PC-9 (cell line): ENCODE results near the gene ACTN2. TPM values are rescaled to one million over a fixed set of nuclear protein-coding genes. Genes with fewer than 3 reads are reported as not detected.

Experiments used
- BruUV-seq: library from RNA; stranded (reverse); fragments of 400-500 nt; replicated peaks from 2 replicates; lab custom pipeline; 2021; lab: Mats Ljungman, UMichigan
- CTCF ChIA-PET: fragments of 300-600 bp; sonication (Branson Sonifier 250); formaldehyde crosslinking; loops from one replicate; lab custom pipeline; 2022; ENCODE audit warnings: antibody characterized with exemption; lab: Charles Lee
- POLR2A ChIA-PET: fragments of 300-600 bp; sonication (Branson Sonifier 250); formaldehyde crosslinking; loops from one replicate; lab custom pipeline; 2022; ENCODE audit warnings: antibody characterized with exemption; ENCODE audit not compliant: unreplicated experiment; lab: Charles Lee
- DNase-seq, 2 experiments: peaks; one replicate each; pipeline versions ENCODE4 v3.0.0 to v3.0.0-alpha.2; 2015 to 2022; ENCODE audit warnings: mixed read lengths in 1 of 2
- H2AFZ ChIP-seq: fragments of 200-600 bp; sonication (generic); 2 replicates; pipeline ENCODE4 v1.8.1; 2017; ENCODE audit warnings: antibody characterized with exemption
- H3F3A ChIP-seq: fragments of 200-600 bp; sonication (generic); 2 replicates; pipeline ENCODE4 v1.8.1; 2017; ENCODE audit warnings: antibody characterized with exemption, mild to moderate bottlenecking, low read depth; ENCODE audit not compliant: insufficient read depth
- H3K27ac ChIP-seq: fragments of 200-600 bp; sonication (generic); 2 replicates; pipeline ENCODE4 v1.6.1; 2016; ENCODE audit warnings: mixed run types
- H3K27me3 ChIP-seq: fragments of 200-600 bp; sonication (generic); 2 replicates; pipeline ENCODE4 v1.6.1; 2016; ENCODE audit warnings: low read depth, mixed run types; ENCODE audit not compliant: insufficient read depth
- H3K36me3 ChIP-seq: fragments of 200-600 bp; sonication (generic); 2 replicates; pipeline ENCODE4 v1.6.1; 2016; ENCODE audit warnings: low read depth, mixed run types
- H3K4me1 ChIP-seq: fragments of 200-600 bp; sonication (generic); replicated peaks from 2 replicates; pipeline ENCODE4 v1.6.1; 2016; ENCODE audit warnings: mixed run types; ENCODE audit not compliant: insufficient read depth
- H3K4me2 ChIP-seq: fragments of 200-600 bp; sonication (generic); 2 replicates; pipeline ENCODE4 v1.6.1; 2017; ENCODE audit warnings: mixed run types
- H3K4me3 ChIP-seq: fragments of 200-600 bp; sonication (generic); 2 replicates; pipeline ENCODE4 v1.6.1; 2016; ENCODE audit warnings: mixed run types
- H3K79me2 ChIP-seq: fragments of 200-600 bp; sonication (generic); 2 replicates; pipeline ENCODE4 v1.6.1; 2017; ENCODE audit warnings: low read depth, mixed run types
- H3K9me2 ChIP-seq: fragments of 200-600 bp; sonication (generic); 2 replicates; pipeline ENCODE4 v1.8.1; 2017; ENCODE audit warnings: mild to moderate bottlenecking; ENCODE audit not compliant: insufficient read depth
- H3K9me3 ChIP-seq: fragments of 200-600 bp; sonication (generic); 2 replicates; pipeline ENCODE4 v1.8.1; 2016; ENCODE audit warnings: low read depth; ENCODE audit not compliant: insufficient read depth
- H4K20me1 ChIP-seq: fragments of 200-600 bp; sonication (generic); 2 replicates; pipeline ENCODE4 v1.8.1; 2017; ENCODE audit not compliant: insufficient read depth
- EZH2 ChIP-seq: fragments of 200-600 bp; sonication (generic); IDR thresholded peaks from 2 replicates; pipeline ENCODE4 v1.8.0; 2017; ENCODE audit warnings: antibody characterized with exemption, low read depth
- intact Hi-C: fragments of 100-400 bp; cut with micrococcal nuclease; formaldehyde crosslinking; loops from one replicate; pipeline ENCODE4 v1.10.0; 2022; ENCODE audit not compliant: unreplicated experiment
- total RNA-seq: library from RNA; stranded (reverse); gene quantifications from 2 replicates; pipeline ENCODE4 v1.2.3, GENCODE V29; 2021
- TF ChIP-seq, protein P1 (sequence below): fragments of 200-600 bp; sonication (generic); conservative IDR thresholded peaks from 2 replicates; pipeline ENCODE4 v1.6.1; 2017; ENCODE audit warnings: mixed run types, antibody characterized with exemption, mild to moderate bottlenecking, moderate library complexity

ACTN2 gene
- total RNA-seq, 1 experiment from 2014 or later, result not detected

DNA sequence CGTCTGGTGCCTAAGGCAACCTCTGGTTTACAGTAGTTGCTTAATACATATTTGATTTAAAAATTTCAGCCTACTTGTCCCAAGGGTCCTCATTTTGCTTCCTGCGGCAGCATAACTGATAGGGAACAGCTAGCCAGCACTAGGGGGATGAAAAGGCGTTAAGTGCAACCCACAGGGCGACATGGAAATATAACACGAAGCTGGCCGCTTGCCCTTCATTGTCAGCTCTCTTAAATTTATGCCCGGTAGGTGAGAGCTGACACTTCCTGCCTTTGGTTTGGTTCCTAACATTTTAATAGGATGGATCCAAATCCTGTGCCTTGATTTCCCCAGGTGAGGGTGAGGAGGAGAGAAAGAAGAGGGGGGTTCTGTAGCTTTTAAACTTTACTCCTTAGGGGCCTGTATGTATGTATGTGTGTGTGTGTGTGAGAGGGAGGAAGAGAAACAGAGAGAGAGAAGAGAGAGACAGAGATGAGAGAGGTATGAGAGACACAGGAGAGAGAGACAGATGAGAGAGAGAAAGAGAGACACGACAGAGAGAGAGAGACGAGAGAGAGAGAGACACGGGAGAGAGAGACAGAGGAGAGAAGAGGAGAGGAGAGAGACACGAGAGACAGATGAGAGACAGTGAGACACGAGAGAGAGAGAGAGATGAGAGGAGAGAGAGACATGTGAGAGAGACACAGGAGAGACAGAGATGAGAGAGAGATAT, 938 bp upstream of the ACTN2 start:
- Histone ChIP-seq H3K4me2 (no peak overlapping the region), H3K9me2 (no peaks in the 10 kb centered on the region), H4K20me1 (no peaks in the 10 kb centered on the region), H2AFZ (no peak overlapping the region), H3K4me3 (no peak overlapping the region), H3K79me2 (no peaks in the 10 kb centered on the region), H3K27ac (no peak overlapping the region), H3K36me3 (no peaks in the 10 kb centered on the region), H3F3A (no peaks in the 10 kb centered on the region), H3K9me3 (no peaks in the 10 kb centered on the region), H3K27me3 (peaks cover 73% of the 10 kb centered on the region), H3K4me1 (no peaks in the 10 kb centered on the region)
- CTCF ChIA-PET, result no interaction called here
- no peak for DNase-seq
- intact Hi-C loops, result no loop called here
- POLR2A ChIA-PET, result no interaction called here
- no TSS peak for BruUV-seq
- no peak for TF ChIP-seq EZH2
- TF ChIP-seq, protein P1, sequence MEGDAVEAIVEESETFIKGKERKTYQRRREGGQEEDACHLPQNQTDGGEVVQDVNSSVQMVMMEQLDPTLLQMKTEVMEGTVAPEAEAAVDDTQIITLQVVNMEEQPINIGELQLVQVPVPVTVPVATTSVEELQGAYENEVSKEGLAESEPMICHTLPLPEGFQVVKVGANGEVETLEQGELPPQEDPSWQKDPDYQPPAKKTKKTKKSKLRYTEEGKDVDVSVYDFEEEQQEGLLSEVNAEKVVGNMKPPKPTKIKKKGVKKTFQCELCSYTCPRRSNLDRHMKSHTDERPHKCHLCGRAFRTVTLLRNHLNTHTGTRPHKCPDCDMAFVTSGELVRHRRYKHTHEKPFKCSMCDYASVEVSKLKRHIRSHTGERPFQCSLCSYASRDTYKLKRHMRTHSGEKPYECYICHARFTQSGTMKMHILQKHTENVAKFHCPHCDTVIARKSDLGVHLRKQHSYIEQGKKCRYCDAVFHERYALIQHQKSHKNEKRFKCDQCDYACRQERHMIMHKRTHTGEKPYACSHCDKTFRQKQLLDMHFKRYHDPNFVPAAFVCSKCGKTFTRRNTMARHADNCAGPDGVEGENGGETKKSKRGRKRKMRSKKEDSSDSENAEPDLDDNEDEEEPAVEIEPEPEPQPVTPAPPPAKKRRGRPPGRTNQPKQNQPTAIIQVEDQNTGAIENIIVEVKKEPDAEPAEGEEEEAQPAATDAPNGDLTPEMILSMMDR, result no peak

DNA sequence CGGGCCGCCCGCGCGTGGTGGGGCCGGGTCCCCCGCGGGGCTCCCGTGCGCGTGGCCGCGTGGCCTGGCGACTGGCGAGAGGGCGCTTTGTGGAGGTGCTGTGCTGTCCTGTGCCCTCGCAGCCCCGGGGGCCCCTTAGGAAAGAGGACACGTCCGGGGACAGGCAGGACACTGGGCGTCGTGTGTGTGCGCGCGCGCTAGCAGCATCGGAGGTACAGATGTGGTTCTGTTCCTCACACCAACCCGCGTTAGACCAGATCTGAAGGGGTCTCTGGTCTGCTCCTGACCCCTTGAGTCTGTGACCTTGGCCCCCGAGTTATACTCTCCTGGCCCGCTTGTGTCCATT, 489 bp downstream of the ACTN2 start:
- no peaks in the 10 kb centered on the region for H3K79me2 ChIP-seq
- intact Hi-C loops, result no loop called here
- H3F3A ChIP-seq, result no peaks in the 10 kb centered on the region
- no peak overlapping the region for H3K4me3 ChIP-seq
- H3K4me1 ChIP-seq, result no peaks in the 10 kb centered on the region
- TF ChIP-seq, protein P1, result no peak
- no peak for TF ChIP-seq EZH2
- H3K9me2 ChIP-seq, result no peaks in the 10 kb centered on the region
- CTCF ChIA-PET, result no interaction called here
- no peaks in the 10 kb centered on the region for H4K20me1 ChIP-seq
- H2AFZ ChIP-seq, result no peak overlapping the region
- no peak for DNase-seq
- H3K27me3 ChIP-seq, result peaks cover 78% of the 10 kb centered on the region
- BruUV-seq, result no TSS peak
- H3K4me2 ChIP-seq, result no peak overlapping the region
- no peaks in the 10 kb centered on the region for H3K36me3 ChIP-seq
- H3K9me3 ChIP-seq, result no peaks in the 10 kb centered on the region
- POLR2A ChIA-PET, result no interaction called here
- H3K27ac ChIP-seq, result no peak overlapping the region

- H3K4me3 ChIP-seq, result no peak overlapping the region
- POLR2A ChIA-PET, result no interaction called here
- no peak overlapping the region for H2AFZ ChIP-seq
Measured at GRCh38 chr1:236687273-236687672, 974 bp downstream of the ACTN2 start.

More at GRCh38 chr1:236687273-236687672, 974 bp downstream of the ACTN2 start:
- no peak for DNase-seq
- CTCF ChIA-PET, result no interaction called here
- no peaks in the 10 kb centered on the region for H3K79me2 ChIP-seq
- H3K36me3 ChIP-seq, result no peaks in the 10 kb centered on the region
- H3F3A ChIP-seq, result no peaks in the 10 kb centered on the region
- no peaks in the 10 kb centered on the region for H3K9me3 ChIP-seq
- no peak overlapping the region for H3K4me2 ChIP-seq
- intact Hi-C loops, result no loop called here
- H3K27me3 ChIP-seq, result peaks cover 78% of the 10 kb centered on the region
- BruUV-seq, result no TSS peak
- no peak overlapping the region for H3K27ac ChIP-seq
- TF ChIP-seq EZH2, result no peak
- TF ChIP-seq, protein P1, result no peak
- no peaks in the 10 kb centered on the region for H4K20me1 ChIP-seq
- no peaks in the 10 kb centered on the region for H3K4me1 ChIP-seq
- H3K9me2 ChIP-seq, result no peaks in the 10 kb centered on the region
